Mesodermal cell (in vitro differentiated cells): ENCODE data around the gene PRDM16.

Source experiments
- H3K27ac ChIP-seq: 2 replicates; pipeline ENCODE4 v1.7.0; 2013; ENCODE audit warnings: mild to moderate bottlenecking, low read depth, low read length, moderate library complexity; ENCODE audit not compliant: severe bottlenecking
- H3K36me3 ChIP-seq: 2 replicates; pipeline ENCODE4 v1.7.1; 2013; ENCODE audit warnings: mild to moderate bottlenecking, low read length, moderate library complexity; ENCODE audit not compliant: control insufficient read depth, insufficient read depth
- H3K4me1 ChIP-seq: one replicate; pipeline ENCODE4 v1.7.1; 2013; ENCODE audit warnings: mild to moderate bottlenecking, low read length; ENCODE audit not compliant: insufficient read depth, control insufficient read depth, poor library complexity, severe bottlenecking
- H3K4me3 ChIP-seq: 2 replicates; pipeline ENCODE4 v1.7.0; 2013; ENCODE audit warnings: low read length, control low read depth, mild to moderate bottlenecking; ENCODE audit not compliant: insufficient read depth, poor library complexity, severe bottlenecking; ENCODE audit errors: extremely low read depth
- H3K9me3 ChIP-seq: 2 replicates; pipeline ENCODE4 v1.7.1; 2013; ENCODE audit warnings: mild to moderate bottlenecking, low read length, moderate library complexity; ENCODE audit not compliant: control insufficient read depth
- WGBS, 2 experiments: methylation state at CpG; one replicate each; pipeline ENCODE4 v1.1.5; 2013; ENCODE audit warnings: missing lambda C conversion rate in 2 of 2; ENCODE audit not compliant: insufficient coverage in 2 of 2; 5-methylcytosine and 5-hydroxymethylcytosine counted together

Gene PRDM16

GRCh38 chr1:3226701-3227350, 157.8 kb downstream of the PRDM16 start:
- H3K9me3 ChIP-seq: no peaks in the 10 kb centered on the region
- H3K27ac ChIP-seq: no peak overlapping the region
- H3K4me1 ChIP-seq: no peaks in the 10 kb centered on the region
- WGBS, 2 experiments: 83 to 86% methylated on average over 22 to 26 of the region's 27 CpGs
- H3K36me3 ChIP-seq: no peaks in the 10 kb centered on the region
- H3K4me3 ChIP-seq: no peak overlapping the region

DNA sequence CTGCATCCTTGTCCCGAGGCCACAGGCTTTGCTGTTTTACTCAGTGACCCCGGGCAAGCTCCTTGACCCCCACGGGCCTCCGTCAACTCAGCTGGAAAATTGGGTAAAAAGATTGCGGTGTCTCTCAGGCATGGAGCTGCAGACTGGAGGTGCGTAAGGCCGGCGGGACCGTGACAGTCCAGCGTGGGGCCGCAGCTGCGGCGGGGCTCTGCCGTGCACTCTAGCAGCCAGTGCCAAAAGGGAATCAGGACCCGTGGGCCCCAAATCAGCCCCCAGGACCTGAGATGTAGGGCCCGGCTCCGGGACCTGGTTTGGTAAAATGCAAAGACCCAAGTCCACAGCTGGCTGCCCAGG, 158.3 kb downstream of the PRDM16 start:
- no peaks in the 10 kb centered on the region for H3K36me3 ChIP-seq
- 89 to 94% methylated on average over 17 of the region's 17 CpGs for WGBS, 2 experiments
- H3K9me3 ChIP-seq: no peaks in the 10 kb centered on the region
- no peaks in the 10 kb centered on the region for H3K4me1 ChIP-seq
- no peak overlapping the region for H3K27ac ChIP-seq
- H3K4me3 ChIP-seq: no peak overlapping the region

GRCh38 chr1:3227893-3228292, 158.9 kb downstream of the PRDM16 start:
- no peak overlapping the region for H3K27ac ChIP-seq
- H3K4me1 ChIP-seq: no peaks in the 10 kb centered on the region
- no peaks in the 10 kb centered on the region for H3K36me3 ChIP-seq
- H3K9me3 ChIP-seq: no peaks in the 10 kb centered on the region
- 92 to 95% methylated on average over 20 of the region's 20 CpGs for WGBS, 2 experiments
- no peak overlapping the region for H3K4me3 ChIP-seq

DNA sequence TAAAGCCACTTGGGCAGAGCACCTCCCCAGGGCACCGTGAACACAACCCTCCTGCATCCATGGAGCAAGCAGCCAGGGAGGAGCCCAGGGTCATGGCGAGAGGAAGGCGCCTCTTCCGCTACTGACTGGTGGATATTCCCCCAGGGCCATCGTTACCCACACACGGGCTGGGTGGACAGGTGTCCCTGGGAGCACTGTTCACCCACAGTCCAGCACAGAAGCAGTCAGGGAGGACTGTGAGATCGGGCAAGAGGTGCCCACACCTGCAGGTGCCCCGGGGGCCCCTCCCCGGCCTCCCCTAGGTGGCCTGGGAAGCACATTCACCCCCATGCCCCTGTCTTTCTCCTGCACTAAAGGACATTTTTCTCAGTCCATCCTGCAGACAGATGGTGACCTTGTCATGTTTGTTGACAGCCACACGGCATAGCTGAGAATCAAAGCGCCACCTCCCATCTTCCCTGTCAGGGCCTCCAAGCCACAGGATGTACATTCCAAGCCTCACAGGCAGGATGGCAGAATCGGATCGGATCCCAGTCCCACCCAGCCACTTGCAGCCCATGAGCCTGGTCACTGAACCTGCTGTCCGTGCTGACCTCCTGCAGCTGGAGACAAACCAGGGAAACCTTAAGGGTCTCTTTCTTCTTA, 160.2 kb downstream of the PRDM16 start:
- Histone ChIP-seq H3K9me3 (no peaks in the 10 kb centered on the region), H3K27ac (no peak overlapping the region), H3K4me1 (no peaks in the 10 kb centered on the region), H3K36me3 (no peaks in the 10 kb centered on the region), H3K4me3 (no peak overlapping the region)
- 89 to 93% methylated on average over 12 to 13 of the region's 14 CpGs for WGBS, 2 experiments

- 96 to 97% methylated on average over 12 to 15 of the region's 15 CpGs for WGBS, 2 experiments
These were observed 161.6 kb downstream of the PRDM16 start for GRCh38 chr1:3230553-3230952.

DNA sequence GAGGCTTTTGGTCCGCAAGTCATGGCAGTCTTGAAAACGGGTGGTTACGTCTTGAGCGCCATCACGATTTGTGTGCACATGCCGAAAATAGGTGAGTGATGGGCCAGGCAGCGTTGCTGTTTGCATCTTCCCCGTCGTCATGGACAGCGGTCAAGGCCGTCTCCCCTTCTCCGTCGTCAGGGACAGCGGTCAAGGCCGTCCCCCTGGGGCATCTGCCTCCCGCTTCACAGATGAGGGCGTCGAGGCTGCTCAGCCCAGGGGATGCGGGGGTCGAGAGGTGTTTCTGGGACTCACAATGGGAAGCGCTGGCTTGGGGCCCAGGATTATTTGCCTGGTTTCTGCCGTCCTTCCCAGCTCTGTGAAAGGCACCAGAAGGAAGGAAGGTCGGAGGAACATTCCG, 162.2 kb downstream of the PRDM16 start:
- H3K36me3 ChIP-seq: no peaks in the 10 kb centered on the region
- no peaks in the 10 kb centered on the region for H3K4me1 ChIP-seq
- WGBS, 2 experiments: 93% methylated on average over 22 to 23 of the region's 24 CpGs
- no peak overlapping the region for H3K4me3 ChIP-seq
- no peak overlapping the region for H3K27ac ChIP-seq
- H3K9me3 ChIP-seq: no peaks in the 10 kb centered on the region

More at GRCh38 chr1:3230553-3230952, 161.6 kb downstream of the PRDM16 start:
- Histone ChIP-seq H3K4me1 (no peaks in the 10 kb centered on the region), H3K27ac (no peak overlapping the region), H3K4me3 (no peak overlapping the region), H3K9me3 (no peaks in the 10 kb centered on the region), H3K36me3 (no peaks in the 10 kb centered on the region)

GRCh38 chr1:3231826-3232225, 162.8 kb downstream of the PRDM16 start:
- H3K4me1 ChIP-seq: no peaks in the 10 kb centered on the region
- no peak overlapping the region for H3K27ac ChIP-seq
- WGBS, 2 experiments: 79 to 83% methylated on average over 16 of the region's 16 CpGs
- H3K4me3 ChIP-seq: no peak overlapping the region
- no peaks in the 10 kb centered on the region for H3K9me3 ChIP-seq
- H3K36me3 ChIP-seq: no peaks in the 10 kb centered on the region

DNA sequence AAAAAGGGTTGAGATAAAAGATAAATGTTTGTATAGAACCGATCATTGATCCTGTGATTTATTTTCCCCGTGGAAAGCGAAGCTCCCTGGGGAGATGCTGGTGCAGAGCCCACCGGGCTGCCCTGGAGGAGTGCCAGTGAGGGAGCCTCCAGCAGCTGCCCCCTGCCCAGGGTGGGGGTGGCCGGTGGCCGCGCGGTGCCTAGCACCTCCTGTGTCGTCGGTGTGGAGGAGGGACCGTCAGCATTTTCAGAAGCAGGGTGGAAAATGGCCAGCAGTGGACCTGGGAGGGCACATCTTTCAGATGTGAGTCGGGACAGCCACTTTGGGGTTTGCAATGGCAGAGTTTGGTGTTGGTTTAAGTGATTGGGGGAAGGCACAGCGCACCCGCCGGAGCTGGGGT, 164.0 kb downstream of the PRDM16 start:
- Histone ChIP-seq H3K27ac (no peak overlapping the region), H3K9me3 (no peaks in the 10 kb centered on the region), H3K4me1 (no peaks in the 10 kb centered on the region), H3K36me3 (no peaks in the 10 kb centered on the region), H3K4me3 (no peak overlapping the region)
- WGBS, 2 experiments: 82 to 87% methylated on average over 10 to 12 of the region's 15 CpGs

DNA sequence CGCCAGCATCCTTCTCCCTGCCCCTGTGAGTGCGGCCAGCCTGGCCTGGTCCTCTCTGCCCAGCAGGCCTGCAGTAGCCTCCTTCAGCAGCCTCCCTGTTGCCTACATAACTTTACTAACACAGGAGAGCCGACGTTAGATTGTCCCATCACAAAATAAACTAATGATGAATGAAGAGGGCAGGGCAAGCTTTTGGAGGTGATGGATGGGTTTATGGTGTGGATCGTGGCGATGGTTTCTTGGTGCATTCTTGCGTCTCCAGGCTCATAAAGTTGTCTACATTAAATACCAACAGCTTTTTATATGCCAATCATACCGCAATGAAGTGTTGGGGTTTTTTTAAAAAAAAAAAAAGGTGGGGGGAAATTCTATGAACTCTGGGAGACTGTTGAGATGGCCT, 164.5 kb downstream of the PRDM16 start:
- no peaks in the 10 kb centered on the region for H3K9me3 ChIP-seq
- 89 to 94% methylated on average over 2 of the region's 8 CpGs for WGBS, 2 experiments
- H3K27ac ChIP-seq: no peak overlapping the region
- no peaks in the 10 kb centered on the region for H3K4me1 ChIP-seq
- no peaks in the 10 kb centered on the region for H3K36me3 ChIP-seq
- H3K4me3 ChIP-seq: no peak overlapping the region

DNA sequence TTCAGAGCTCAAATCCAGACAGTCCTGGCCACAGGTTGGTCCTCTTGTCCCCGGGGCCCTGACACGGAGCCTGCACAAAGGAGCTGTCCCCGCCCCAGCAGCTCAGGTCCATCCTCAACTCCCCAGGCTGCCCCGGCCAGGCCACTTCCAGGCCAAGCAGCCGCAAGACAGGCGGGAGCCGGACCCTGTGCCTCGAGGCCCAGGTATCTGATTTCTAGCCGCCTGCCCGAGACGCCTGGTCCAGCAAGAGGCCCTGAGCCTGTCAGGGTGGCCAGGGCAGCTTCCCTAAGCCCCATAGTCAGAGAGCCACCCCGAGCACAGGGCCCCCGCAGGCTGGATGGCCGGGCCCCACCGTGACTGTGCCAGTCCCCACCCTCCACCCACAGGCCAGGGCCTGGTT, 165.3 kb downstream of the PRDM16 start:
- Histone ChIP-seq H3K4me3 (no peak overlapping the region), H3K4me1 (no peaks in the 10 kb centered on the region), H3K27ac (no peak overlapping the region), H3K36me3 (no peaks in the 10 kb centered on the region), H3K9me3 (no peaks in the 10 kb centered on the region)
- WGBS, 2 experiments: 89% methylated on average over 12 to 14 of the region's 15 CpGs

DNA sequence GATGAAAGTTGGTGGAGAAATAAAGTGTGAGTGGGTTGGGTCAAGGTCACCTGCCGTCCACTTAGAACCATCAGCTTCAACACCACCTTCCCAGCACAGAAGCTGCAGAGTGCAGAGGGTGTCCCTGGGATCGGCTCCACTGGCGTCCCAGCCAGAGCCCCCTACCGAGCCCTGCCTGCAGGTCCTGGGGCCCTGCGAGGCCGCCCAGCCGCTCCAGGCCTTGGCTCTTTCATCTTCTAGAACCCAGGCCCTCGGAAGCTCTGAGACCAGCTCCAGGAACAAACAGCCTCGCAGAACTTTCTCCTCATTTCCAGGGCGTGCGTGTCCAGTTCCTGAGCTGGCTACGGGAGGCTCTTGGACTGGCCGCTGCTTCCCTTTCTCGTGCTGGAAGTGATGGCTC, 166.0 kb downstream of the PRDM16 start:
- Histone ChIP-seq H3K4me3 (no peak overlapping the region), H3K4me1 (no peaks in the 10 kb centered on the region), H3K9me3 (no peaks in the 10 kb centered on the region), H3K36me3 (no peaks in the 10 kb centered on the region), H3K27ac (no peak overlapping the region)
- whole genome bisulfite sequencing, 2 experiments: 92 to 97% methylated on average over 10 to 14 of the region's 14 CpGs
